GM21528 (cell line): ENCODE results near the gene GOLGA1.
A peak's percentile ranks its signal among the peaks of the same experiment; 100 is the strongest.
"Not testable (repeated sequence)": the region's sequence is repeated elsewhere in the genome, so short reads cannot be mapped to it uniquely, and the experiment has no call there.

Experiments
- ATAC-seq: cut with Tn5 transposase; IDR thresholded peaks from one replicate; pipeline ENCODE4 v1.9.1; 2021; ENCODE audit warnings: mild to moderate bottlenecking, moderate library complexity; ENCODE audit not compliant: unreplicated experiment, low FRiP score

Gene GOLGA1

DNA sequence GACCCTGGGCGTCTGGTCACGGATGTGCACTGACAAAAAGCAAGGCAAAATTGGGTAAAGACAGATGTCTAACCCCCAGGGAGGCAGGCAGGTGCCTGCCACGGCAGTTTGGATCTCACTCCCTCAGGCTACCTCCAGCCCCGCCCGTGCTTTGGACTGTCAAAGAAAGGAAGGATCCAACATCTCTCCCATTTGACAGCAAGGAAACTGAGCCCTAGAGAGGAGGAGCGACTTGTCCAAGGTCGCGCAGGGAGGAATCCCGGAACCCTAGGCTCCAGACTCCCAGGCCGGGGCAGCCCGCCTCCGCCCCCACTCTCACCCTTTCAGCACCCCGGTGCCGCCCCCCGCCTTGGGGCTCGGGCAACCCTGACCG, 376 bp downstream of the GOLGA1 start:
- peak; percentile 46 for ATAC-seq

DNA sequence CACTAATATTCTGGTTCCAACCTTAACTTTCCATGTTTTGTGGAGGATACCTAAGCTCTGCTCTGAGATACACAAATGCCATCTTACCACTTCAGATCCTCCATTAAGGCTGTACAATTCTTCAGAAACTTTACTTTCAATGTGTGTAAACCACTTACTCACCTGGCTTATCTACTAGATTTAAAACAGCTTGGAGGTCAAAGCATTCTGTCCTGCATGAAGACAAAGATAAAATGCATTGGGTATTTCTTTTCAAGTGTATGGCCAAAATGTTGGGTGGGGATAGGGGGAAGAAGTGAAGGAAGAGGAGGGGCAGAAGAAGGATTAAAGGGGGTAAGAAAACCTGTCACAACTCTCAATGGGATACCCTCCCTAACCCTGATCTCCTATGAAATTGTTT, 939 bp downstream of the GOLGA1 start:
- no peak for ATAC-seq

DNA sequence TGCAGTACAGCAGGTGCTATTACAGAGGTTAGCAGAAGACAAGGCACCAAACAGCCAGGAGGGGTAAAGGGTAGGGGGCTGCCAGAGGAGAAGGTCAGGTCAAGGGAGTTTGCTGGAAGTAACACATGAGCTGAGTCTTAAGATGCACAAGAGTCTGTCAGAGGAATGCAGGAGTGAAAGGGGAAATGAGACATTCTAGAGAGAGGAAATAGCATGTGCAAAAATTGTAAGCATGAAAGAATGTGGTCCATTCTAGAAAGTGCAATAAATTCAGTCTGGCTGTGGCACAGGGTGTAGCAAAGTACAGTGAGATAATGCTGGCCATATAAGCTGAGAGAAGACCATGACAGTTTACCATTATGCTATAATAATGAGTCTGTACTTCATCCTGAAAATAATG, 6.6 kb downstream of the GOLGA1 start:
- ATAC-seq, result no peak

DNA sequence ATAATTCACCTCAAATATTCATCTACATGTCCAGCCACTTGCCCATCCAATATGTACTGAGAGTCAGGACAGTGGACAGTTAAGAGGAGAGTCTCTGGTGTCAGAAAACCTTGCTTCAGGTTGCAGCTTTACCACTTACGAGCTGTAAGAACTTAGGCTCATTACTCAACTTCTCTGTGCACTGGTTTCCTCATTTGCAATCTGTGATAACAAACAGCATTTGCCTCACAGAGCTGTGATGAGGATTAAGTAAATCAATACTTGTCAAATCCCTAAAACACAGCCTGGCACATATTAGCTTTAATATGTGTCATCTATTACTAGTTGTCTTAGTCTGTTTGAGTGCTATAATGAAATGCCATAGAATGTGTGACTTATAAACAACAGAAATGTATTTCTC, 8.6 kb downstream of the GOLGA1 start:
- no peak for ATAC-seq

DNA sequence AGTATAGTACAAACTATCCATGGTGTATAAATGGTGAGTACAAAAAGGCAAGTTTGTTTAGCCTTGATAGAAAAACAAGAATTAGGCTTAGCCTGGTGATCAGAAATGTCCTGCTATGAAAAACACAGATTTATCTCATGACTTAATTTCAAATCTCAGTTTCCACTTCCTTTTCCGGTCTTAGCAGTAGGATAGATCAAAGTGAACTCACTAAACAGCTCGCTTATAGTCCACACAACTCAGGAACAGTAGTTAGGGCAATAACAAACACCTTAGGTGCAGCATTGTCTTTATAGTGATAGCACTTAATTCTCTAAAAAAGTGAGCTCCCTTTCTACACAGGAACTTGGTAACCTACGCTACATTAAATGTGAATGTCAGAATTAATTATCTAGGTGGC, 11.4 kb downstream of the GOLGA1 start:
- ATAC-seq, result no peak

DNA sequence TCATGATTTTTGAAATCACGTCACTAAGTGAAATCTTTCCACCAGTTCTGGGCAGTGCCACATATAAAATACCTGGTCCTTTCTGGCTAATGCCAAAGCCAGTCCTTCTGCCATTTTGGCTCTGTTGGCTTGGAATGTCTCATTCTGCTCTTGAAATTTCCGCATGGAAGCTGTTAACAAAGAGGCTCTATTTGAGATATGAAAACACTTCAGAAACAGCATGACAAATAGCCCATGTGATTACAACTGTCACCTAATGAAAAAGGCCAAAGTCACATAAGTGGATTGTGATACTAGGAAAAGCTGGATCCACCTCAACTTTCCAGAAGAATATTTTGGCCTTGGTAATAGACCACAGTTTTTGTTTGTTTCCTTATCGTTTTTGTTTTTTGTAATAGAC, 12.8 kb downstream of the GOLGA1 start:
- ATAC-seq, result no peak

DNA sequence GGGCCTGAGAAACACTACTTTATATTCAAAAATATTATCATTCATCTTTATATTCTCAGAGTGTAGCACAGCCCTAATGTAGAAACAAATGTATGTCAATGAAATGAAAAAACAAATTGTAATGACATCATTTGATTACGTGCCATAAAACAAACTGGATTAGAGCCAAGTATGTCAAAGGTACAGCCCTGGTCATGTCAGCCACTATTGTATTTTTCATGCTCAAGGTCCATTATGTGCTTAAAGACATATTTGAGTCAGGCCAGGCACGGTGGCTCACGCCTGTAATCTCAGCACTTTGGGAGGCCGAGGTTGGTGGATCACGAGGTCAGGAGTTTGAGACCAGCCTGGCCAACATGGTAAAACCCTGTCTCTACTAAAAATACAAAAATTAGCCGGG, 20.5 kb downstream of the GOLGA1 start:
- ATAC-seq, result not testable (repeated sequence)

DNA sequence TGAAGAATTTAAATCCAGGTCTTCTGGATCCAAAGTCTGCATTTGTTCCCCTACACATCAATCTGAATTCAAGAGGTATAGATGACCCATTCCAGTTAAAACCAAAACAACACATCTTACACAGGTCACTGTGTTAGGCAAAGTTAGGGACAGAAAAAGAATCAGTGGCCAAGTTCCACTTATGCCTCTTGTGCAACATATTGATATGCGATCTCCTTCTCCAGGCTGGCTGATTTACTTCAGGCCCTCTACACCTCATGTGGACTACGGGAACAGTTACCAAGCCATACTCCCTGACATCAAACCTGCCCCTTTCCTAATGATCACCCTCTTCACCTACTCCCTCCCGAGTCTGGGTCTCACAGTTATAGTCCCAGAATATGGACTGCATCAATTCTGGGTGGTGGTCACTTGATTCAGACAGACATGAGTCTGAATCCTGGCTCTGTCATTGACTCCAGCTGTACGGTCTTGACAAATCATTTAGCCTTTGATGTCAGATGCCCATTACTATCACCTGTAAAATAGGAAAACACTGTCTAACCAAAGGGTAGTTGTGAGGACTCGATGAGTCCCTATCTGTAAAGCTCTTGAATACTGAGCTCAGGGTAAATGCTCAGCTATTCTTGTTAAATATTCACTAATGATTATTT, 26.0 kb downstream of the GOLGA1 start:
- no peak for ATAC-seq

DNA sequence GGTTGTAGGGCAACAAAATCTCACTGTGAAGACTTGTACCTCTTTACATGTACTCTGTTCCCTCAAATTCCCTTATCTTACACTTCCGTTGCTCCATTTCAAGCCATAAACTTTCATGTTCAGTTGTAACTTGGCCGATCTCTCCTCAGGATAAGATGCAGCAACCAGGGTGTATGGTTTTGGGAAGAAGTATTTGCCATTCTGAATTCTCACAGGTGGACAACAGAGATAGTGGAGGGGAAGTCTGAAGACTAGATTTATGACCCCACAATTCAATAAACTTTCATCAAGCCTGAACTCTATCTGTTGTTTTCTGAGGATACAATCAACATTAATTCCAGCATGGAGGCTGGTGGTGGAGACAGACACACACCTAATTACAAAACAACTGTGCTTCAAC, 27.5 kb downstream of the GOLGA1 start:
- ATAC-seq, result no peak

DNA sequence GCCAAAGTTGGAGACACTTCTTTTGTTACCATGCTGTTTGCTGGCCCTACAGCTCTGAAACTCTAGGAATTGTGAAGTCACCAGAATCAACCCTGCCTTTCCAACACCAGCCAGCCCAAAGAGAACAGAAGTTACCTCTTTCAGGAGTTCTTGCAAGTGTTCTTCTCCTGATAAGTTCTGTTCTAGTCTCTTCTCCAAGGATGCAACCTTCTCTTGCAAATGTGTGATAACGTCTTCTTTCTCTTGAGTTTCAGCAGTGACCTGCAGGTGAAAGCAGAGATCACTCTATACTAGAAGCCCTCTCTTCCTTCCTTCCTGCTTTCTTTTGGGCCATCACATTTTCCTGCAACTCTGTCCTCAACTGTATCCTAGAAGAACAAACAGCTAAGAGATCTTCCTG, 29.1 kb downstream of the GOLGA1 start:
- ATAC-seq, result no peak

DNA sequence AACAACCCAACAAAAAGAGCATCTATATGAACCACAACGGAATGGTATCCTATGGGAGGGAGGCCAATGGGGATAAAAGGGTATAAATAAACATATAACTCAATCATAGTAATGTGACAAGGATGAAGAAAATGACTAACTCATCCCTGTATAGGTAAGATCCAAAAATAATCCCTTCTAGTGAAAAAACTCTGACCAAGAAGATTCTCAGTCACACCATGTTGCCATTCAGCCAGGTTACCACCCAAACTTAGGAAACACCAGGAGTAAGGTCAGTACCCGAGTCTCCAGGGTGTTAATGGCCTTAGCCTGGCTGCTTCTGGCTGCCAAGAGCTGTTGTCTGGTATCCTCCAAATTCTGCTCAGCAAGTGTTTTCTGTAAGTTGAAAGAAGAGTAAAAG, 32.8 kb downstream of the GOLGA1 start:
- no peak for ATAC-seq

DNA sequence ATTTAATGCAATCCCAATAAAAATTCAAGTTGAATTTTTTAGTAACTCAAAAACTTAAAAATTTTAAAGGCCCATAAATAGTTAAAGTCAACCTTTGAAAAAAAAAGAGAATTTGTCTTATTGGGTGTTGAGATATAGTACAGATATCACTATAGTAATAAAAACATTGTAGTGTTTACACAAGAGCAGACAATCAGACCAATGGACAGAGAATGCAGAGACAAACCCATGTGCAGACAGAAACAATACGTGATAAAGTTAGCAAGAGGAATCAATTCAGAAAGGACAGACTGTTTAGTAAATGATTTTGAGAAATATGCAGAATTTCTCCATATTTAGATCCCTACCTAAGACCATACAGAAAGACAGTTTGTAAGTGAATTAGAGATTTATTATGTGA, 33.9 kb downstream of the GOLGA1 start:
- ATAC-seq, result no peak

DNA sequence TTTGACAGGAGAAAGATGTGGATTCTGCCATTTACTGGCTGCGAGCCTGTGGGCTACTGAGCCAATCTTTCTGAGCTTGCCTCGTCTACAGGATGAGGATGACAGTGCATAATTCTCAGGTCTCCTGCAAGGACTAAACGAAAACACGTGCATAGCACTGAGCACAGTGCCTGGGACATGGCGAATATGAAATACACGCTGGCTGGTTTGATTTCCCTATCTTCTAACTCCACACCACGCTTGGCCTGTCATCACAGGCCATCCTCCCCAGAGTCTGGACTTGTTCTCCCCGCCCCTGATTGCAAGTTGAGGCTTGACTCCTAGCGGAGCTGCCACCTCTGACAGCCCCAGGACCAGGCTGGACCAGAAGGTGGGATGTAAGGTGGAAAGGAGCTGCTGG, 41.0 kb downstream of the GOLGA1 start:
- ATAC-seq, result no peak

DNA sequence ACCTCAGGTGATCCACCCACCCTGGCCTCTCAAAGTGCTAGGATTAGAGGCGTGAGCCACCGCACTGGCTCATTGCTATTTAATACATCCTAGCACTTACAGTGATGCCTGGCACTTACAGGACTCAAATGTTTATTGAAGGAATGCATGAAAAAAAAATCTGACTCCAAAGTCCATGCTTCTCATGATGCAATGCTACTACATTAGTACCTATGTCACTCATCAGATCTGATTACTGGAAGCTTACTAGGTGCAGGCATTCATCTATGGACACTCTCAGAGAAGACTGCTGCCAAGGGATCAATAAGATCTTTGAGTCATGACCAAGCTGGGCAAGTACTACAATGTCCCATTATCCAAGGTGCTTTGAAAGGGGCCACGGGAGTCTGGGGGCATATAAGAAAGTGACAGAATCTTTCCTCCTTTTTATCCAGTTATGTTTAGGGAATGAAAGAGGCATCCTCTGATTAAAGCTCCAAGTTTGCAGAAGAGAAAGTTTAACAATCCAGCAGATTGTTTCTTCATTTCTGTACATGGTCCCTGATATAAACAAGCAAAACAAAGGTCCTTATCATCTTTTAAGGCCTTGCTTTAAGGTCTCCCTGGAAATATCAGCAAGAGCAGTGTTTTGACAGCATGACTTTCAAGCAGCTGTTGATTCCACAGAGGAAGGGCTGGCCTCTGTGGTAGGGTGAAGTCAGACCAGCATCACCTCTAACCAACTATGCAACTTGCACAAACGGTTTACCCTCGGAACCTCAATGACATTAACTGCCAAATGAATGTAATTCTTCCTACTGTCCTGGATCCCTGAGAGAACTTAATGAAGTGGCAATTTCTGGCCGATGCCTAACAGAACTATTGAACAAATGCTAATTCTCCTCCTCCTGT, 43.1 kb downstream of the GOLGA1 start:
- ATAC-seq, result no peak

DNA sequence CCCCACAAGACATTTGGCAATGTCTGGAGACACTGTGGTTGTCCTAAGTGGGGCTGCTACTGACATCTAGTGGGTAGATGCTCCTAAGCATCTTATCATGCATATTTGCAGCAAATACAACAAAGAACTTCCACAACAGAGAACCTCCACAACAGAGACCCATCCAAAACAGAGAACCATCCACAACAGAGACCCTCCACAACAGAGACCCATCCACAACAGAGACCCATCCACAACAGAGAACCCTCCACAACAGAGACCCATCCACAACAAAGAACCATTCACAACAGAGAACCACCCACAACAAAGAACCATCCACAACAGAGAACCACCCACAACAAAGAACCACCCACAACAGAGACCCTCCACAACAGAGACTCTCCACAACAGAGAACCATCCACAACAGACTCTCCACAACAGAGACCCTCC, 46.1 kb downstream of the GOLGA1 start:
- no peak for ATAC-seq

DNA sequence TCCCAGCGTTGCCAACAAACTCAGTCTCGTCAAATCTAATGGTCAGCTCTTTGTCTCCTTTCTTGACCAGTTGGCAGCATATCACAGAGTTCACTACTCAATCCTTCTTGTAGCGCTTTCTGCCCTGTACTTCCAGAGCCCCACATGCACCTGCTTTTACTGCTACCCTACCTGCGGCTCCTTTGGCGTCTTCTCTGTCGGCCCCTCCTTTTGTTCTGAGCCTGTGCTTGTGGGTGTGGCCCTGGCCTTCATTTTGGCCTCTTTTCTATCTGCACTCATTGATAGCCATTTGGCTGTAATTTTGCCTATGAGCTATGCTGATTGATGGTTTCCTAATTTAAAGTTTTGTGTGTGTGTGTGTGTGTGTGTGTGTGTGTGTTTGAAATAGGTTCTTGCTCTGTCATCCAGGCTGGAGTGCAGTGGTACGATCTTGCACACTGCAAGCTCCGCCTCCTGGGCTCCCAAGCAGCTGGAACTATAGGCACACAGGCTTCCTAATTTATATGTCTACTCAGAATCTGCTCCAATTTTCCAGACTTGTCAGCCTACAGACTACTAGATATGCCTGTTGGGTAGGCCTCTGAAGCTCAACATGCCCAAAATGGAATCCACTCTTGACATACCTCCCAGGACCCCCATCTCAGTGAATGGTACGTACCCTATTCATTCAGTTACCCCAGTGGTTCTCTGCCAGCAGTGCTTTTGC, 46.7 kb downstream of the GOLGA1 start:
- no peak for ATAC-seq

DNA sequence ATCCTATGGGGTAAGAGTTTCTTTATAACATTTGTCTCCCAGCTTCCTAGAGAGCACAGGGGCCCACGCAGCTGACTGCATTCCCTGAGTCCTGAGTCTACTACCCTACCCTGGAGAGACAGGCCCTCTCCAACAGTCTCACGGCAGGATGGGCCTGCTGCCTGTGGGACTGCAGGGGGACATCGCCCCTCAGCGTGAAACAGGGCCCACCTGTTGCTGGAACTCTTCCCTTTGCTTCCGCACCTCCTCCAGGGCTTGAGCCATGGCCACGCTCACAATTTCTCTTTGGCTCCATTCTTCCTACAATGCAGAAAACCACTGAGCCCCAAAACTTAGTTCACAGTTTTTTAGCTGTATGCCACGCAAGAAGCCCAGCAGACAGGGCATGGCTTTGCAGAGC, 50.7 kb downstream of the GOLGA1 start:
- ATAC-seq, result no peak

DNA sequence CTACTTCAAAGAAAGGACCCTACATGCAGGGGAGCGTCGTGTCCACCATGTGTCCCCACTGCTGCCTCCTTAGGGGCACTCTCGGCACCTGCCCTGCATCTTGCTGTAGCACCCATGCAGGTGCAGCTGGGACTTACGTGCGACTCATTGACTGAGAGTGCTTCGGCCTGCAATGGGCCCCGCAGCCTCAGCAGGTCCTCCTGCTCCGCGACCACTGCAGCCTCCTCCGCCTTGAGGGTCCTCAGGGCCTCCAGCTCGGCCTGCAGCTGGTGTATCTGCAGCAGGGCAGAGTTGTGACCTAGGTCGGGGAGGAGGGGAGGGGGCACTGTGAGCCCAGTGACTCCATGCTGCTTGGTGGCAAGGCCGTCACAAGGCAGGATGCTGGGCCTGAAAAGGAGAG, 51.9 kb downstream of the GOLGA1 start:
- no peak for ATAC-seq

DNA sequence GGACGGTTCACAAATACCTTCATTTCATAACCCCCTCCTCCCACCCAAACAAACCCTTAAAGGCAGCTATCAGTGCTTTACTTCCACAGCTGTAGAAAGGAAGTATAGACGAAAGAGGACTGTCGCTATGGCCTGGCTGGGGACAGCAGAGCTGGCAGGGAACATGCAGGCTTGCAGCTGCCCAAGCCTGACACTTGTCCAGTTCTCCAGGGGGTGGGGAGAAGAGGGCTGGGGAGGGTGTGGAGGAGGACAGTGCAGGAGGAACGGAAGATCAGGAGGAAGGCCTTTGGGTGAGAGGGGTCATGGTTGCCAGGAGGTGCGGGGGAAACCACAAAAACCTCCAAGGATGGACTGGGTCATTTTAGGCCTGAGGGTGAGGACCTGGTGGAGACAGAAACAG, 53.1 kb downstream of the GOLGA1 start:
- no peak for ATAC-seq

DNA sequence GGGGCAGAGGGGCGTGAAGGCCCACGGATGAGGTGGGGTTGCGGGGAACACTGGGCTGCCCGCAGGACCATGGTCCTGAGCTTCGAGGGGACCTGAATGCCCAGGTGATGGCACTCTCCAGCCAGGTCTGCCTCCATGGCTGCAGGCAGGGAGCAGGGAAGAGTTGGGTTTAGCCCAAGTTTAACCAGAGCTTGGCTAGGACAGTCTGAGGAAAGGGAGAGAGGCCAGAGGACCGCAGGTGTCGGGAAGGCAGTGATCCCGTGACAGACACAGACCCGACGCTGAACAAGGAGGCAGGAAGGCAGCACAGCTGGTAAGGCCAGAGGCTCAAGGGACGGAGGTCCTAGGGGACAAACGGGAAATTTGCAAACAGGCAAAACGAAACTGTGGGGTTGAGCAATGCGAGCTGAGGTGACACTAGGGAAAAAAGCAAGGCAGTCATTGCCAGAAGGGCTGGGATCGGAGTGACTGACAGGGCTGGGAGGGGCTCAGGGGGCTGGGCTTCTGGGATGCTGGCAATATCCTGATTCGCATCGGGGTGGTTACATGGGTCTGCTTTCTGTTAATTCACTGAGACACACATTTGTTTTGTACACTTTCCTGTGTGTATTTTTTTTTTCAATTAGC, 53.9 kb downstream of the GOLGA1 start:
- no peak for ATAC-seq

DNA sequence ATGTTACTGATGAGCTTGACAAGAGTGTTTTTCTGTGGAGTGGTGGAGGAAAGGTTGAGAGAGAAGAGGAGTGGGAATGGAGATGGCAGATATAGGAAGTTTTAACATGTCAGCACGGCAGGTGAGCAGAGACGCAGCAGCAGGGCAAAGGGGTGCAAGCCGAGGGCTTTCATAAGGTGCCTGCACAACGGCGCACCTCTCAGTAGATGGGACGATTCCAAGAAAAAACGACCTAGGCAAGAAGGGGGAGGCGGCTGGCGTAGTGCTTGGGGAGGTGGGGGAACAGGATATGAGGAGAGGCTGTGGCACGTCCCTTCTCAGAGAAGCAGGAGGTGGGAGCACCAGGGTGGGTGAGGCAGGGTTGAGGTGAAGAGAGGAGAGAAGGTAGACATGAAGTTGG, 54.4 kb downstream of the GOLGA1 start:
- no peak for ATAC-seq
